ENCODE results near the gene GPR142. TPM values are rescaled to one million over a fixed set of nuclear protein-coding genes. Genes with fewer than 3 reads are reported as not detected.
A peak's percentile ranks its signal among the peaks of the same experiment; 100 is the strongest.

Gene GPR142
- total and polyA plus RNA-seq, 4 experiments from 2014 or later: not detected

DNA sequence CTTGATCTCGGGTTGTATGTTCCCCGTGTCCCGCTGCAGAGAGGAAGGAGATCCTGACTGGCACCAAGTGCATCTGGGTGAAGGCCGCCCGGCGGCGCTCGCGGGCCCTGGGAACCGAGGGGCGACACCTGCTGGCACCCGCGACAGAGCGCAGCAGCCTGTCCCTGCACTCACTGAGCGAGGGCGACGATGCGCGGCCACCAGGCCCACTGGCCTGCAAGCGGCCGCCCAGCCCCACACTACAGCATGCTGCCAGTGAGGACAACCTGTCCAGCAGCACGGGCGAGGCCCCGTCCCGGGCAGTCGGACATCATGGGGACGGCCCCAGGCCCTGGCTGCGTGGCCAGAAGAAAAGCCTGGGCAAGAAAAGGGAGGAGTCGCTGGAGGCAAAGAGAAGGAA lies 13.2 kb upstream of the GPR142 start:
- H3K36me3 Mint-ChIP-seq: no peaks in the 10 kb centered on the region
- CTCF ChIA-PET (ENCODE audit: partially characterized antibody): interaction anchor here (2.7 to 4.6 kb wide), 2 partner anchors 13 to 53 kb away, joined by 11 to 23 read pairs; partner anchors contain the start of gene GPR142
- peaks cover 25% of the 10 kb centered on the region for H3K27me3 ChIP-seq (ENCODE audit: insufficient read depth, low read length)

DNA sequence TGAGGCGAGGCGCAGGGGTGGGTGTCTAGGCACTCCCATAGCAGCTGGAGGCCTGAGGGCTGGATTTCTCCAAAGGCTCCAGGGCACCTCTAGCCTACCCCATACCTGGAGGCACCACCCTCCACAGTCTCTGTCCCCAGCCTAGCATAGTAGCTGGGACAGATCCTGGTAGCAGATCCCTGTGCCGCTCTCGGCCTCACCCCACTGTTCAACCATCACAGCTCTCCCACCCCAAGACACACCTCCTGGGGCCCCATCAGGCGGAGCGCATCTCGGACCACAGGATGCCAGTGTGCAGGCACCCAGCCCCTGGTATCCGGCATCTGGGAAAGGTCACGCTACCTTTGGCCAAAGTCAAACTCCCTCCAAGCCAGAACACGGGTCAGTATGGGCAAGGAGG lies 12.7 kb upstream of the GPR142 start:
- intact Hi-C loops (cut with micrococcal nuclease): loop anchor here (1.0 kb wide), 2 partner anchors 53 to 144 kb away; no protein-coding TSS in a partner anchor
- H3K4me1 ChIP-seq (ENCODE audit: insufficient read depth, low read length): peaks cover 13% of the 10 kb centered on the region
- no peak for DNase-seq
- no peaks in the 10 kb centered on the region for H3K36me3 ChIP-seq (ENCODE audit: insufficient read depth, low read length)
- H3K4me3 ChIP-seq (ENCODE audit: low read length in 2 of 2): no peak overlapping the region
- Mint-ChIP-seq H3K27ac (no peak overlapping the region), H3K4me1 (peaks cover 5 to 20% (median 10%) of the 10 kb centered on the region in 4 donors), H3K4me3 (peak overlapping the region in 1 of 8 donors; percentile 54), H3K27me3 (peaks cover 29 to 31% of the 10 kb centered on the region in 2 donors), H3K36me3 (no peaks in the 10 kb centered on the region), H3K9me3 (peaks cover 0 to 4% (median 0%) of the 10 kb centered on the region in 8 donors)
- POLR2A ChIA-PET (ENCODE audit: partially characterized antibody): no interaction called here
- no peaks in the 10 kb centered on the region for H3K9me3 ChIP-seq (ENCODE audit: control insufficient read depth in 1 of 2, low read length in 2 of 2)
- H3K27me3 ChIP-seq (ENCODE audit: insufficient read depth, low read length): peaks cover 25% of the 10 kb centered on the region
- CTCF ChIA-PET (ENCODE audit: partially characterized antibody): no interaction called here
- no peak overlapping the region for H3K27ac ChIP-seq (ENCODE audit: low read depth, low read length)

More for the DNA sequence above, 13.2 kb upstream of the GPR142 start:
- Mint-ChIP-seq H3K4me3 (peak overlapping the region in 3 of 8 donors; percentile 9 to 54 (median 32)), H3K27ac (no peak overlapping the region), H3K27me3 (peaks cover 29 to 31% of the 10 kb centered on the region in 2 donors), H3K4me1 (peaks cover 5 to 20% (median 10%) of the 10 kb centered on the region in 4 donors), H3K9me3 (peaks cover 0 to 4% (median 0%) of the 10 kb centered on the region in 8 donors)
- intact Hi-C loops (cut with micrococcal nuclease): loop anchor here (1.0 kb wide), 2 partner anchors 53 to 144 kb away; no protein-coding TSS in a partner anchor
- Histone ChIP-seq H3K27ac (ENCODE audit: low read depth, low read length) (no peak overlapping the region), H3K4me1 (ENCODE audit: insufficient read depth, low read length) (peaks cover 13% of the 10 kb centered on the region), H3K4me3 (ENCODE audit: low read length in 2 of 2) (no peak overlapping the region), H3K36me3 (ENCODE audit: insufficient read depth, low read length) (no peaks in the 10 kb centered on the region), H3K9me3 (ENCODE audit: control insufficient read depth in 1 of 2, low read length in 2 of 2) (no peaks in the 10 kb centered on the region)
- POLR2A ChIA-PET (ENCODE audit: partially characterized antibody): no interaction called here
- peak; percentile 49 to 55 (median 54) for DNase-seq

DNA sequence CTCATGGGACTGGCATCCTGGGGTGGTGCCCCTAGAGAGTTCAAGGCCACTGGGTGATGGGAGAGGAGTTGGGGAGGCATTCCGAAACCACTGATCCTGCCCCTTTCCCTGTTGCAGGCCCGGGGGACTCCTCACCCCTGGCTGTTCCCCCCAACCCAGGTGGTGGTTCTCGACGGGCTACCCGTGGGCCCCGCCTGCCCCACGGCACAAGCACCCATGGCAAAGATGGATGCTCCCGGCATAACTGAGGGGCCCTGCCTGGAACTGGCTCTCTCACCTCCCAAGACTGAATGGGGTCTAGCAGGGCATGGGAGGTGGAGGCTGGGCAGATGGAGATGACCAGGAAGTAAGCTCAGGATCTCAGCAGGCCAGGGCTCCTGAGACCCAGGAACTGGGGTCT lies 12.2 kb upstream of the GPR142 start:
- Mint-ChIP-seq H3K27me3 (peaks cover 29 to 31% of the 10 kb centered on the region in 2 donors), H3K9me3 (peaks cover 0 to under 1% (median 0%) of the 10 kb centered on the region in 8 donors), H3K4me1 (peaks cover 5 to 20% (median 10%) of the 10 kb centered on the region in 4 donors), H3K27ac (no peak overlapping the region), H3K4me3 (no peak overlapping the region), H3K36me3 (no peaks in the 10 kb centered on the region)
- H3K4me3 ChIP-seq (ENCODE audit: low read length in 2 of 2): no peak overlapping the region
- peaks cover 13% of the 10 kb centered on the region for H3K4me1 ChIP-seq (ENCODE audit: insufficient read depth, low read length)
- H3K27me3 ChIP-seq (ENCODE audit: insufficient read depth, low read length): peaks cover 30% of the 10 kb centered on the region
- H3K9me3 ChIP-seq (ENCODE audit: control insufficient read depth in 1 of 2, low read length in 2 of 2): no peaks in the 10 kb centered on the region
- CTCF ChIA-PET (ENCODE audit: partially characterized antibody): interaction anchor here (2.4 kb wide), 1 partner anchor 13 kb away, joined by 11 read pairs; the partner anchor contains the start of gene GPR142
- intact Hi-C loops (cut with micrococcal nuclease): no loop called here
- H3K27ac ChIP-seq (ENCODE audit: low read depth, low read length): no peak overlapping the region
- no peaks in the 10 kb centered on the region for H3K36me3 ChIP-seq (ENCODE audit: insufficient read depth, low read length)
- no peak for DNase-seq
- POLR2A ChIA-PET (ENCODE audit: partially characterized antibody): no interaction called here

DNA sequence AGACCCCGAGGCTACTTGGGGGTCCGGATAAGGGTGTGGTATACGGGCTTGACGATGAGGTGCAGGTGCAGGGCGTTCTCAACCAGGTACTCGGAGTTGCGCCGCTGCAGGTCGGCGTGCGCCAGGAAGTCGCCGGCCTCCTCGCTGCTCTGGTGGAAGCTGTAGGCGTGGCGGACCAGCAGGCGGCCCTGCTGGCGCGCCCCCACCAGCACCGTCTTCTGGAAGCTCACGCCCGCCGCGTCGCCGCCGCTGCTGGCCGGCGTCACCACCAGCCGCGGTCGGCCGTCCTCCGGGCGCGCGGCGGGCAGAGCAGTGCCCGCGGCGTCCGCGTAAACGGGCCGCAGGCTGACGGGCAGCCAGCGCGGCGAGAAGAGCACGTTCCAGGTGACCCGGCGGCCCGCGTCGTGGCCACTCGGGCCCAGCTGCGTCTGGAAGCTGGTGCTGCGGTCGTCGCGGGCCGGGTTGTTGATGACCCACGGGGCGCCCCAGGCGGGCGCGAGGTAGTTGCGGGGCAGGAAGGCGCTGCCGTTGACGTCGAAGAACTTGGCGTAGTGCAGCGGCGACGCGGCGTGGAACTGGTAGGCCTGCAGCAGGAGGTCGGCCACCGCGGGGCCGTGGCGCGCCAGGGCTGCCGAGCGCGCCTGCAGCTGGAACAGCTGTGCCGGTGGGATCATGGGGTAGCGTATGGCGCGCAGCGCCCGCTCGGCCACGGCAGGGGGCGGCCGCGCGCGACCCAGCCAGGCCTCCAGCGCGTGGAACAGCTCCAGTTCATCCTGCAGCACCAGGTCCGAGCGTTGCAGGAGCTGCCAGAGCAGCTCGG lies 10.4 kb upstream of the GPR142 start:
- CTCF ChIA-PET (ENCODE audit: partially characterized antibody): interaction anchor here (0.6 to 2.4 kb wide), 9 partner anchors 9 to 154 kb away, joined by 3 to 11 read pairs (median 3); partner anchors contain the start of genes GPR142 and RPL38
- Histone ChIP-seq H3K27ac (ENCODE audit: low read depth, low read length) (no peak overlapping the region), H3K4me1 (ENCODE audit: insufficient read depth, low read length) (peaks cover 13% of the 10 kb centered on the region), H3K27me3 (ENCODE audit: insufficient read depth, low read length) (peaks cover 30% of the 10 kb centered on the region), H3K4me3 (ENCODE audit: low read length in 2 of 2) (no peak overlapping the region), H3K9me3 (ENCODE audit: control insufficient read depth in 1 of 2, low read length in 2 of 2) (no peaks in the 10 kb centered on the region), H3K36me3 (ENCODE audit: insufficient read depth, low read length) (no peaks in the 10 kb centered on the region)
- H3K27me3 Mint-ChIP-seq: peaks cover 25 to 33% of the 10 kb centered on the region in 2 donors
- DNase-seq: peak in 3 of 5 donors; percentile 14 to 25 (median 14)
- no peaks in the 10 kb centered on the region for H3K9me3 Mint-ChIP-seq
- peak overlapping the region in 3 of 8 donors; percentile 43 to 52 (median 51) for H3K4me3 Mint-ChIP-seq
- no peak overlapping the region for H3K27ac Mint-ChIP-seq
- intact Hi-C loops (cut with micrococcal nuclease): no loop called here
- no peaks in the 10 kb centered on the region for H3K36me3 Mint-ChIP-seq
- POLR2A ChIA-PET (ENCODE audit: partially characterized antibody): interaction anchor here (0.9 to 1.5 kb wide), 2 partner anchors 144 to 147 kb away, joined by 3 to 4 read pairs; partner anchors contain the start of gene TTYH2
- H3K4me1 Mint-ChIP-seq: peaks cover 7 to 20% (median 13%) of the 10 kb centered on the region in 4 donors

DNA sequence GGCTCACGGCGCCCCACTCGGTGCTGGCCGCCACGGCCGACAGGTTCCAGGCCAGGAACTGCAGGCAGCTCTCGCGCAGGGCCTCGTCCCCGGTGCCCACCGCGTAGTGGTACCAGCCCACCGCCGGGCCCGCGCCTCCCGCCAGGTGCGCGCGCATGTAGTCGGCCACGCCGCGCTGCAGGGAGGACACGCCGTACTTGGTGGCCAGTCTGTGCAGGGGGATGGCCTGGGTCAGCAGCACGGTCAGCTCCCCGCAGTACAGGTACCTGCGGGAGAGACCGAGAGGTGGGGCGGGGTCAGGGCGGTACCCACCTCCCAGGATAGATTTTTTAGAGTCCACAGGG lies 9.9 kb upstream of the GPR142 start:
- Histone ChIP-seq H3K9me3 (ENCODE audit: control insufficient read depth in 1 of 2, low read length in 2 of 2) (no peaks in the 10 kb centered on the region), H3K36me3 (ENCODE audit: insufficient read depth, low read length) (no peaks in the 10 kb centered on the region), H3K4me1 (ENCODE audit: insufficient read depth, low read length) (peaks cover 13% of the 10 kb centered on the region), H3K27me3 (ENCODE audit: insufficient read depth, low read length) (peaks cover 29% of the 10 kb centered on the region), H3K27ac (ENCODE audit: low read depth, low read length) (no peak overlapping the region), H3K4me3 (ENCODE audit: low read length in 2 of 2) (no peak overlapping the region)
- Mint-ChIP-seq H3K27me3 (peaks cover 25 to 33% of the 10 kb centered on the region in 2 donors), H3K36me3 (no peaks in the 10 kb centered on the region), H3K27ac (no peak overlapping the region), H3K9me3 (no peaks in the 10 kb centered on the region), H3K4me3 (peak overlapping the region in 1 of 8 donors; percentile 73), H3K4me1 (peaks cover 7 to 20% (median 13%) of the 10 kb centered on the region in 4 donors)
- POLR2A ChIA-PET (ENCODE audit: partially characterized antibody): interaction anchor here (0.9 to 1.5 kb wide), 2 partner anchors 144 to 148 kb away, joined by 3 to 4 read pairs; partner anchors contain the start of gene TTYH2
- CTCF ChIA-PET (ENCODE audit: partially characterized antibody): interaction anchor here (0.6 to 2.4 kb wide), 9 partner anchors 9 to 155 kb away, joined by 3 to 11 read pairs (median 3); partner anchors contain the start of genes GPR142 and RPL38
- no peak for DNase-seq
- intact Hi-C loops (cut with micrococcal nuclease): no loop called here

DNA sequence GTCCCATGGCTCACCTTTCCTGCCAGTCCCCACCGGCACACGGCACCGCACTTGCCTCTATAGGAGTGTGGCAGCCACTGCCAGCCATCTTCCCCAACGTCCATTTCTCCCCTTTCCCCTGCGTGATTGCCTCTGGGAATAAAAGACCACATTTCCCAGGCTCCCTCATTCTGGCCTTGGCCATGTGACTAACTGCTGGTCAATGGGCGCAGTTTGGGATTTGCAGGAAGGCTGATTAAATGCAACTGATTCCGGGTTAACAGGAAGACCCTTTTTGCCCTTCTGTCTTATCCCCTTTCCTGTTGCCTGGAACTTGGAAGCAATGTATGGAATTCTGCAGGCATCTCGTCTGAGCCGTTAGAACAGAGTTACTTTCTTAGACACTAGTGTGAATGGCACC lies 8.6 kb upstream of the GPR142 start:
- H3K36me3 Mint-ChIP-seq: no peaks in the 10 kb centered on the region
- H3K9me3 Mint-ChIP-seq: no peaks in the 10 kb centered on the region
- no peak for DNase-seq
- H3K27ac Mint-ChIP-seq: no peak overlapping the region
- Histone ChIP-seq H3K4me1 (ENCODE audit: insufficient read depth, low read length) (peaks cover 13% of the 10 kb centered on the region), H3K9me3 (ENCODE audit: control insufficient read depth in 1 of 2, low read length in 2 of 2) (no peaks in the 10 kb centered on the region), H3K4me3 (ENCODE audit: low read length in 2 of 2) (no peak overlapping the region), H3K36me3 (ENCODE audit: insufficient read depth, low read length) (no peaks in the 10 kb centered on the region), H3K27ac (ENCODE audit: low read depth, low read length) (no peak overlapping the region), H3K27me3 (ENCODE audit: insufficient read depth, low read length) (peaks cover 22% of the 10 kb centered on the region)
- intact Hi-C loops (cut with micrococcal nuclease): no loop called here
- H3K27me3 Mint-ChIP-seq: peaks cover 19 to 26% of the 10 kb centered on the region in 2 donors
- ChIA-PET CTCF (ENCODE audit: partially characterized antibody) (interaction anchor here (0.8 to 1.6 kb wide), 5 partner anchors 10 to 58 kb away, joined by 3 to 7 read pairs (median 3); no protein-coding TSS in a partner anchor), POLR2A (ENCODE audit: partially characterized antibody) (no interaction called here)
- H3K4me1 Mint-ChIP-seq: peaks cover 7 to 20% (median 13%) of the 10 kb centered on the region in 4 donors
- H3K4me3 Mint-ChIP-seq: peak overlapping the region in 4 of 8 donors; percentile 38 to 68 (median 62)

DNA sequence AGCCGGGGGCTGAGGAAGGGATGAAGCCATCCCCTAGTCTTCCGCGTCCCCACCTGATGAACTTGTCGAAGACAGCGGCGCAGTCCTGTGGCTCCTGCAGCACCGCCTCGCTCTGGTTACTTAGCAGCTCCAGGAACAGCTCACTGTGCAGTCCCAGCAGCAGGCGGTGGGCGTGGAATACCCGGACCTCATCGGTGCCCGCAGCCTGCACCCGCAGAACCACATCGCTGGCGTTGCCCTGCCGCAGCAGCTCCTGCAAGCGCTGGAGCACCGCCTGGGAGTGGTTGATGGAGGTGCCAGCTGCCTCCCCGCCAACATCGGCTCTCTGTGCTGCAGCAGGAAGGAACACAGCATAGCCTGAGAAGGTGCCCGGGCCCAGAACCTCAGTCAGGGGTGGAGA lies 7.4 kb upstream of the GPR142 start:
- intact Hi-C loops (cut with micrococcal nuclease): no loop called here
- Histone ChIP-seq H3K4me1 (ENCODE audit: insufficient read depth, low read length) (peaks cover 9% of the 10 kb centered on the region), H3K27ac (ENCODE audit: low read depth, low read length) (no peak overlapping the region), H3K9me3 (ENCODE audit: control insufficient read depth in 1 of 2, low read length in 2 of 2) (no peaks in the 10 kb centered on the region), H3K36me3 (ENCODE audit: insufficient read depth, low read length) (no peaks in the 10 kb centered on the region), H3K27me3 (ENCODE audit: insufficient read depth, low read length) (peaks cover 22% of the 10 kb centered on the region), H3K4me3 (ENCODE audit: low read length in 2 of 2) (no peak overlapping the region)
- Mint-ChIP-seq H3K4me3 (no peak overlapping the region), H3K27ac (no peak overlapping the region), H3K9me3 (no peaks in the 10 kb centered on the region), H3K27me3 (peaks cover 12 to 16% of the 10 kb centered on the region in 2 donors), H3K36me3 (no peaks in the 10 kb centered on the region), H3K4me1 (peaks cover 2 to 13% (median 5%) of the 10 kb centered on the region in 4 donors)
- DNase-seq: no peak
- POLR2A ChIA-PET (ENCODE audit: partially characterized antibody): interaction anchor here (2.1 kb wide), 1 partner anchor 147 kb away, joined by 6 read pairs; the partner anchor contains the start of gene TTYH2
- CTCF ChIA-PET (ENCODE audit: partially characterized antibody): interaction anchor here (0.7 to 9.8 kb wide), 7 partner anchors 9 to 157 kb away, joined by 3 to 62 read pairs (median 4); partner anchors contain the start of gene RPL38

All from CD4-positive, alpha-beta memory T cell (primary cell).